HFFc6 (cell line): ENCODE results near the gene CPSF2. TPM values are rescaled to one million over a fixed set of nuclear protein-coding genes. Genes with fewer than 3 reads are reported as not detected.

Experiments used
- DNase-seq: peaks from one replicate; pipeline ENCODE4 v3.0.0-alpha.2; 2018
- H3K27ac Mint-ChIP-seq: 2 replicates; pipeline ENCODE4 v1.8.0; 2020; ENCODE audit warnings: mild to moderate bottlenecking, mixed read lengths
- H3K27me3 Mint-ChIP-seq: 2 replicates; pipeline ENCODE4 v1.8.0; 2021; ENCODE audit warnings: mild to moderate bottlenecking, moderate library complexity, mixed read lengths; ENCODE audit not compliant: insufficient read depth
- H3K36me3 Mint-ChIP-seq: 2 replicates; pipeline ENCODE4 v1.8.0; 2021; ENCODE audit warnings: low read depth, mixed read lengths
- H3K4me1 Mint-ChIP-seq: 2 replicates; pipeline ENCODE4 v1.8.0; 2020; ENCODE audit warnings: low read depth, mixed read lengths
- H3K4me3 Mint-ChIP-seq: 2 replicates; pipeline ENCODE4 v1.8.0; 2020; ENCODE audit warnings: mild to moderate bottlenecking, moderate library complexity, mixed read lengths
- H3K9me3 Mint-ChIP-seq: 2 replicates; pipeline ENCODE4 v1.8.0; 2020; ENCODE audit warnings: mild to moderate bottlenecking, mixed read lengths
- CTCF ChIP-seq: fragments of 200-600 bp; sonication (generic); IDR thresholded peaks from 2 replicates; pipeline ENCODE4 v1.5.0; 2021; ENCODE audit warnings: antibody characterized with exemption, mild to moderate bottlenecking
- total RNA-seq, 6 experiments: library from RNA; stranded (reverse); fragmentation: NEBNext Ultra II Directional; extraction: Animal tissue kit (Norgen Biotek cat#: 25700); gene quantifications; 2 replicates in 1 of 6; 3 replicates in 5 of 6; pipeline ENCODE4 v1.2.3, GENCODE V29; 2021

CPSF2 gene
- total RNA-seq, 6 experiments from 2014 or later: 88.6 to 116 (median 105) TPM

- Mint-ChIP-seq H3K27ac (no peak overlapping the region), H3K4me3 (no peak overlapping the region), H3K4me1 (no peaks in the 10 kb centered on the region), H3K9me3 (no peaks in the 10 kb centered on the region), H3K27me3 (peaks cover 16% of the 10 kb centered on the region), H3K36me3 (no peaks in the 10 kb centered on the region)
- TF ChIP-seq CTCF: no peak
- DNase-seq: no peak
Measured at GRCh38 chr14:92217936-92218335, 96.2 kb downstream of the CPSF2 start.

Other genes with a start within 250 kb of the CPSF2 start
- gene FBLN5, start 174.3 kb upstream of the CPSF2 start, total RNA-seq: 100 to 1,000 TPM; 127 to 242 (median 205) TPM
- 10 to 100 TPM; 54.6 to 62.0 (median 58.9) TPM for gene TRIP11, start 81.9 kb upstream of the CPSF2 start, total RNA-seq
- gene ATXN3, start 15.4 kb upstream of the CPSF2 start, total RNA-seq: 10 to 100 TPM; 18.5 to 22.4 (median 21.6) TPM
- gene NDUFB1, start 263 bp upstream of the CPSF2 start, total RNA-seq: 100 to 1,000 TPM; 128 to 177 (median 157) TPM
- not detected for gene SLC24A4, start 201.2 kb downstream of the CPSF2 start, total RNA-seq